Hematopoietic multipotent progenitor cell treated with erythropoietin and hydrocortisone succinate and interleukin-3 and kit ligand, for 15 days (in vitro differentiated cells): ENCODE data around the gene ARMH1.
A peak's percentile ranks its signal among the peaks of the same experiment; 100 is the strongest.

Source experiments
- DNase-seq: peaks from one replicate; pipeline ENCODE4 v3.0.0-alpha.2; 2015; ENCODE audit warnings: low spot score

Gene ARMH1

DNA sequence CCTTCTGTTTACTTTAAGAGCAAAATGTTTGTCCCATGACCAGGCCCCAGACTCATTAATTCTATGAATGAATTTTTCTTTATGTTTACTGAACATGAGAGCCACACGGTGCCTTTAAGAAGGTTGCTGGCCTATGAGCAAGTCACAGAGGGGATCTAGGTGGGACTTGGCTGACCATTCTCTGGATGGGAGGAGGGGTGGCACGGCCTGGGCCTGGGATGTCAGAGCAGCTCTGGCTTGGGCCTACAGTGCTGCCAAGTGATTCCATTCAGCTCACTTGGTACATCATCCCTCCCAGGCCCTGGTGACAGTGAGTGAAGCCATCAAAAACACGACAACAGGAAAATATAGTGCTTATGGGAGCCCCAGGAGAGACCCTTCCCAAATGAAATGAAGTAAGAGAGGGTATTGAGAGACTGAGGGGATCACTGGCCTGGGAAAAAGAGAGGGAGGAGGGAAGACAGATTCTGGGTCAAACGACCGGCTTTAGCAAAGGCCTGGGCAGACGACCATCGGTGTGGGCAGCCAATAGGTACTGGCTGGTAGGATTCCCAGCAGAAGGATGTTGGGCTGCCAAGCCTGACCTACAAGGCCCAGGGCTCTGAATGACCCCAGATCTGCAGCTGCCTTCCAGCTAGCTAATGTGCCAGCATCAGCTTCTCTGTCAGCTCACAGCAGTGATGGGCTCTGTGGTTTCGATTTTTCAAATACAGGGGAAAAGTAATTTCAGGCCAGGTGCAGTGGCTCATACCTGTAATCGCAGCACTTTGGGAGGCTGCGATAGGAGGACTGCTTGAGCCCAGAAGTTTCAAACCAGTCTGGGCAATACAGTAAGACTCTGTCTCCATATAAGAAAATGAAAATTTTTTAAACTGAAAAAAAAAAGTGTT, 3.5 kb upstream of the ARMH1 start:
- DNase-seq, result no peak

DNA sequence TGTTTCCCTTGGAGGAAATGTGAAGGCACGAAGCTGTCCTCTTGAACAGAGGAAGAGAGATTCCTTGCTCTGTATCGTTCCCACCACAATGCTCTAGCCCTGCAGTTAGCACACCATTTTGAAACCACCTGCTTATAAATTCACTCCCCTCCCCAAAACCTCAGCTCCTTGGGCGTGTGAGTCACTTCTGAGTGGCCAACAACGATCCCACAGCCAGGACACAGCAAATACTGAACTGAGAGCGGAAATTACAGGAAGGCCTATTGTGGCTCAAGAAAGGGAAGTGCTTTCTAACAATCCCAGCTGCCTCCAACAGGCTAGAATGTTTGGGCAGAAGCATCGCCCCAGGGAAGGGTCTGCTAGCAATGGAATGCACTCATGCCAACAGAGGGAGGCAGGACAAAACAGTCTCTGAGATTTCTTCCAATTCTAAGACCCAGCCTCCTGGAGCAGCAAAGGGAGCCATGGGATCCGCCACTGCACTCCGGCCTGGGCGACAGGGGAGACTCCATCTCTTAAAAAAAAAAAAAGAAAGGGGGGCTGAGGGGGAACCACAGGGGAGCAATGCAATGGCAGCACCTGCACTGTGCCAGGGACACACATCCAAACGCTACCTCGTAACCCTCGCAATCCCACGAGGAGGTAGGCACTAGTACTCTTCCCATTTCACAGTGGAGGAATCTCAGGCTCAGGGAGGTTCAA, 2.1 kb upstream of the ARMH1 start:
- DNase-seq, result no peak

DNA sequence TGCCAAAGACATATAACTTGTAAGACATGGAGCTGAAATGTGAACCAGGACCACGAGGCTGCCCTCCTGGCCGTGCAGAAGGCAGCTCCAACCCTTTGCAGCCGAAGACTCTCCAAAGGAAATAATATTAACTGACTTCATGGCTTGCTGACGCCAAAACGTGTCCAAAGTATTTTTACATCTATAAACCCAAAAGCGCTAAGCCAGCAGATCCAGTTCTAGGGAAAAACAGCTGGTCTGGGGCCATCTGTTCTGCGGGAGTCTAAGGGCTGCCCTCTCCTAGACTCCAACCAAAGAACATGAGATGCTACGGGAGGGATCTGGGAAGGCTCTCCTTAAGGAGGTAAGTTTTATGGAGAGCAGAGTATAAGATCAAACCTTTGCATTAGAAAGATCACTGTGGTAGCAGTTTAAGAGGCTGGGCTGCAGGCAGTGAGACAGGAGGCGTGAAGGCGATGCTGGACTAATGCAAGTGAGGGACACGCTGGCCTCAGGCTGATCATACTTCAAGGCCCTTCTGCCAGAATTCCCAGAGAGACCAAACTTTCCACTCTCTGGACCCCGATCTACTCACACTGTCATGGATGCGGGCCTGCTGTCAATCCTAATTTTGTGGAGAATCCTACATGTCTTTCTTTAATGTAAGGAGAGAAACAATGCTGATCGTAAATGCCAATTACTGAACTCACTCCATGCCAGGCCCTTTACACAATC, 1.4 kb upstream of the ARMH1 start:
- no peak for DNase-seq

DNA sequence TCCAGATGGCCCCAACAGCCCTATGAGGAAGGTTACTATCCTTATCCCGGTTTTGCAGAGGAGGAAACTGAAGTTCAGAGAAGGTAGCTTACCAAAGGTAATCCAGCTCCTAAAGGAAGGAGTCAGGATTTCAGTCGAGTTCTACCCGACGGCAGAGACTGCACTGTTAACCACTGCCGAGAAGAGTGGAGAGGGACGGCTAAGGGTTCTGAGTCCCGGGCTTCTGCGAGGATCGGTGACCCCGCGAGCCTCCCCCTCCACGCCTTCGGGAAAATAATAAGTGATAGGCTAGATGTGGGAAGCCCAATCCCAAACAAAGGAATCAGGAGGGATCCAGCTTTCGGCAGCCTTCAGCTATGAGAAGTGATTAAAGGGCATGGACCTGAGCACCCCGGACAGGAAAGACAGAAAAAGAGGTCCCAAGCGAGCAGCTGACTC, 820 bp upstream of the ARMH1 start:
- DNase-seq, result no peak

DNA sequence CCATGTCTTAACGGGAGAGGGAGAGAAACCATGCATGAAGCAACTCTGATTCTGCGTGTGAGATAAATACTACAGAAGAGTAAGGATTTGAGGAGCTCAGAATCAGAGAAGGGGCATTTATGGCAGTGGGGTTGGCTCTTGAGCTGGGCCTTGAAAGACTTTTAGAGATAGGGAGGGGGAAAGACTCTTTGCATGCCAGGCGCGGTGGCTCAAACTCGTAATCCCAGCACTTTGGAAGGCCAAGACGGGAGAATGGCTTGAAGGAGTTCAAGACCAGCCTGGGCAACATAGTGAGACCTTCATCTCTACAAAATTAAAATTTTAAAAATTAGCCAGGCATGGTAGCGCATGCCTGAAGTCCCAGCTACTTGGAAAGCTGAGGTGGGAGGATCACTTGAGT, 672 bp downstream of the ARMH1 start:
- DNase-seq, result no peak

DNA sequence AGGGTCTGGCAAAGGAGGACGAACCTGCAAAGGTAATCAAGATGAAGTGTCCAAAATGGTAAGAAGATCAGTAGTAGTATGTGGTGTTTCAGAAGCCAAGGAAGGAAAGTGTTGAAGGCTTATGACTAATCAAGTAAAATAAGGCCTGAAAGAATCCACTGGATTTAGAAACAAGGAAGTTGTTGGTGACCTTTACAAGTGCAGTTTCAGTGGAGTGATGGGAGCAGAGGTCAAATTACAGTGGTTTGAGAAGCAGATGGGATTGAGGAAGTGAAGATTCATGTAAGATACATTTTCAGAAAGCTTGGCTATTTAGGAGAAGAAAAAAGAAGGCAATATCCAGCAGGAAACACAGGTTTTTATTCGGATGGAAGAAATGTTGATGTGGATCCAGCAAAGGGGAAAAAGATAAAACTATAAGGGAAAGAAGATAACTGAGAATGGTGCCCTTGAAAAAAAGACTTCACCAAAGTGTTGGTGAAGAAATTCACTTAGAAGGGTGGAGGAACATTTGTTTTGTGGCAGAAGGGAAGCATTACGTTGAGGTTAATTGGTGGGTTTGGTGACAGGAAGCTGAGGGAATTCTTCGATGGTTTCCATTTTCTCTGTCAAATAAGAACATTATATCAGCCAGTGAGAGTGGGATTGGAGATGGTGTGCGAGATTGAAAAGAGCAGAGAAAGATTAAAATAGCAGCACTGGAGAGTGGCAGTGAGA, 2.1 kb downstream of the ARMH1 start:
- DNase-seq, result no peak

DNA sequence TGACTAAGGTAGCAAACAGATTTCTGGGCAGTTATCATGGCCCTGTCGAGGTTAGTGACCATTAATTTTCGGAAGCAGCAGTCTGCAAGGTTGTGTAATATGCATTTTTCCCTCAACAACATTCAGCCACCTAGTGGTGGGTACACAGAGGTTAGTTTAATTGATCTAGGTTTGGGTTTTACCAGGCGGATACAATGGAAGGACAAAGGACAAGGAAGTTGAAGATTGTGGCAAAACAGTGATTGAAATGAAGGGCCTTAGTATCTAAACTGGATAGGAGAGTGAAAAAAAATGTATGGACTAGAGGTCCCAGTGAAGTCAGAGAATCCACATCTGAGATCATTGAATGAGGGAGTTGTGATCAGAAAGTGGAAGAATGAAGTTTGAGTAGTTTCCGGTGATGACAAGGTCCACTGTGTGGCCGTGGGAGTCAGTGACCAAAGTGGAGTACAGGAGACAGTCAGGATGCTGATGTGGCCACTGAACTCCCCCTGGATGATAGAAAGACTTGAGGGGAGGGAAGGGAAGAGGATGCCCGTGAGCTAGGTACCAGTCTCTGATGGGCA, 2.8 kb downstream of the ARMH1 start:
- DNase-seq, result peak; percentile 21

DNA sequence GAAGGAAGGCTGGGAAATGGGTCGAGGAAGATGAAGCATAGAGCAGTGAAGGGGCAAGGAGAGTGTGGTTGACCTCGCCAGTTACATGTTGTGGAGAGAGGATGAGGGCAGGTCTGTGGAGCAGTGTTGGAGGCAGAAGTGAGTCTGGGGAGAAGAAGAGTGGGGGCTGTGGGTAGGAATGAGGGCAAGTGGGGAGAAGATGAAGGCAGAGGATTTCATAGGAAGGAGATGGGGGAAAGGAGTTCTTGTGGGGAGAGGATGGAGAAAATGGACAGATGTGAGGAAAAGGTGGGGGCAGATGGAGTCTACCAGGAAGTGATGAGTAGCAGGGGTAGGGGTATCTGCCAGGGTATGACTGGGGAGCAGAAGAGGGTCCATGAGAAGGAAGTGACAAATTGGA, 3.6 kb downstream of the ARMH1 start:
- no peak for DNase-seq

DNA sequence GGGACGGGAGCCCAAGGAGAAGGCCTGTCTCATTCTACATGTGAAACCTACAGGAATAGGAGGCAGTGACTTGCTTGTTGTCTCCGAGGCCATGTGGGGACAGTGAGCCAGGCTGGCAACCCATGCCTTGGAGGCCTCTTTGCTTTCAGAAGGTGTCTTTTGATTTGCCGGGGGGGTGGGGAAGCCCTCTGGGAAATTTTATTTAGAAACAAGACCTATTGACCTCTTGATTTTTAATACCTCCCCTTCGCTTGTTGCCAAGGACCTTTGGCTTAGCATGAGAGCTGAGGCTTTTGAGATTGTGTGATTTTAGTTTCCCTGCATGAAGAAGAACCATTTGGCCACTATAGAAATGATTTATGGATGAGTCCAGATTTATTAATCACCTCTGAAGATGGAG, 4.1 kb downstream of the ARMH1 start:
- DNase-seq, result no peak

DNA sequence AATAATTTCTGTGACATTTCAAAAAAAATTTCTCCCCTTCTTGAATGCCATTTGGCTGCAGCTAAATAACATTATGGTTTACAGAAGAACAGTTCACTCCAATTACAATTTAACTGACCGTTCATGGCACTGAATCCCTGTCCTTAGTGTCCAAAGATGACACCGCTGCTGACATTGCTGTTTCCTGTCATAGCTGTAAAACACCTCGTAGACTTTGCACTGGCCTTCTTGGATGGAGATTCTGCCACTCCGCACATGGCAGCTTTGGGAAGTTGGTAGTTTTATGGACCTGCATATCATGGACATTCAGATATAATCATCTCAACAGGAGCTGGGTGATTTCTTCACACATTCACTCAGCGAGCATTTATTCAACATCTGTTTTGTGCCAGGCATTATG, 5.0 kb downstream of the ARMH1 start:
- no peak for DNase-seq

DNA sequence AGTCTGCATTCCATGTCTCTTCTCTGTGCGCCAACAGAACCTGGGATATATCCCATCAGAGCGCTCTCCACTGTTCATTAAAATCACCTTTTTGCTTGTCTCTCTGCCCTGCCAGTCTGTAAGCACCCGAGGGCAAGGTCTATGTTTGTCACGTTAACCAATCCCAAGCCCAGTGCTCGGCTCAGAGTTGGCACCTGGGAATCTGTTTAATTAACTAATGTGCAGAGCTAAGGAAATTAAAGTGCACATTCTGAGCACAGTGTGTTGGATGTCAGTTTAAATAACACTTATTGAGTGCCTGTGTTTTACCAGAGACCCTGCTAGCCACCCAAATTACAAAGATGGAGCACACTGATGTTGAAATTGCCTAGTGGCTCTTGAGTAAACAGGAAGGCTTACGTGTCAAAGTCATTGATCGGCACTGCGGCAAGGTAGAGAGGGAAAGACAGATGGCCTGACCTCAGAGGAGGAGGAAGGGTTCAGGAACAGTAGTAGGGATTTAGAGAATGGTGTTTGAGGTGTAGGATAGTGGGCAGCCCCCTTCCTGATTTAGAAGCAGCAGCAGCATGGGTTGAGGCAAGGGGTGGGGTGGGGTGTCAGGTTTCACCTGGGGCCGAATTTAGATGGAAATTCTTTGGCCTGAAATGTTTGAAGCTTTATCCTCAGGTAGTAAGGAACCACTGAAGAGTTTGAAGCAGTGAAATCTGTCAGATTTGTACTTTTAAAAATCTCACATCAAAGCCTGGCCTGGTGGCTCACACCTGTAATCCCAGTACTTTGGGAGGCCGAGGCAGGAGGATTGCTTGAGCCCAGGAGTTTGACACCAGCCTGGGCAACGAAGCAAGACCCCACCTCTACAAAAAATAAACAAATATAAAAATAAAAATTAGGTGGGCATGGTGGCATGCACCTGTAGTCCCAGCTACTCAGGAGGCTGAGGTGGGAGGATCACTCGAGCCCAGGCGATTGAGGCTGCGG, 7.7 kb downstream of the ARMH1 start:
- no peak for DNase-seq

DNA sequence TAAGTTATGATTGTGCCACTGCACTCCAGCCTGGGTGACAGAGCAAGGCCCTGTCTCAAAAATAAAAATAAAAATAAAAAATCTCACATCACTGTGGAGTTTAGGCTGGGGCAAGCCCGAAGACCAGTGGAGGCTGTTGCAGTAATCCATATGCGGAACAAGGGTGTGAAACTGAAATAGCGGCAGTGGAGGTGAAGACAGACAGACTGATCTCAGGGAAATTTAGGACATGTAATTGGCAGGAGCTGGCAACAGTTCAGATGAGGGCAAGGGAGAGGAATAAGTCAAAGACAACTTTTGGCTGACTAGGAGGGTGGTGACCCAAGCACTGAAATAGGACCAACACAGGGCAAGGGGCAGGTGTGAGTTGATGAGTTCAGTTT, 8.4 kb downstream of the ARMH1 start:
- DNase-seq, result no peak

DNA sequence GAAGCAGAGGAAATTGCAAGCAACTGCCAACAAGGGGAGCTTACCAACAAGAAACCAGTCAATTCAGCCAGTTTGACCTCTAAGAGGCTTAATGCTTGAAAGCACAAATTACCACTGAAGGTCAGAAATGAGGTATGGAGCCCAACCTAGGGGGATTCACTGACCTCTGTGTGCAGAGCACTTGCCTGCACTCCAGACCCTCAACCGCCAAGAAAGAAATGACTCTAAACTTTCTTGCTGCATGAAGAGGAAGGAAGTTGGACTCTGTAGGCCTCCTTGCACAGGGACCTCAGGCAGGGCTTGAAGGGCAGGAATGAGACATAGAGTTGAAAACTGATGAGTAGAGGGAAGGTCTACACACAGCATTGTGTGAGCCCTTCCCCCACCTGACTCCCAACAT, 10.0 kb downstream of the ARMH1 start:
- no peak for DNase-seq

DNA sequence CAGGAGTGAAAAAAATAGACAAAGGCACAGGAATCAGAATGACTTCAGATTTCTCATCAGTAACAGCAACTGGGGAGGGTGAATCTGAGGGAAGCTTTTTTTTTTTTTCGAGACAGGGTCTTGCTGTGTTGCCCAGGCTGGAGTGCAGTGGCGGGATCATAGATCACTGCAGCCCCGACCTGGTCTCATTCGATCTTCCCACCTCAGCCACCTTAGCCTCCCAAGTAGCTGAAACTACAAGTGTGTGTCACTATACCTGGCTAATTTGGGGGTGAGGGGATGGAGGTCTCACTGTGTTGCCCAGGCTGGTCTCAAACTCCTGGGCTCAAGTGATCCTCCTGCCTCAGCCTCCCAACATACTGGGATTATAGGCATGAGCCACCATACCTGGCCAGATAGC, 10.7 kb downstream of the ARMH1 start:
- no peak for DNase-seq

DNA sequence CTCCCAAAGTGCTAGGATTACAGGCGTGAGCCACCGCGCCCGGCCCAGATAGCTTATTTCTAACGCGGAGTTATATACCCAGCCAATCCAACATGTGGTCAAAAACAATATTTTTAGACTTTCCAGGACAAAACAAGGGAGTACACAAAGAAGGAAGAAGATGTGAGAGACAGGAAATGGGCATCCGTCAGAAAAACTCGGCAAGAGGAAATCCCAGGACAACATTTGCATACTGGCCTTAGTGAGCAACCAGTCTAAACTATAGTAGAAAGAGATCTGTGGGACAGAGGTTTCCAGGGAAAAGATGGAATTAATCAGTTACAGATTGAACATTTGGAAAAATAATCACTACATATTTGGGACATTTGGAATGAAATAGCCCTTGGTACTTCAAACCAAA, 11.4 kb downstream of the ARMH1 start:
- DNase-seq, result no peak

DNA sequence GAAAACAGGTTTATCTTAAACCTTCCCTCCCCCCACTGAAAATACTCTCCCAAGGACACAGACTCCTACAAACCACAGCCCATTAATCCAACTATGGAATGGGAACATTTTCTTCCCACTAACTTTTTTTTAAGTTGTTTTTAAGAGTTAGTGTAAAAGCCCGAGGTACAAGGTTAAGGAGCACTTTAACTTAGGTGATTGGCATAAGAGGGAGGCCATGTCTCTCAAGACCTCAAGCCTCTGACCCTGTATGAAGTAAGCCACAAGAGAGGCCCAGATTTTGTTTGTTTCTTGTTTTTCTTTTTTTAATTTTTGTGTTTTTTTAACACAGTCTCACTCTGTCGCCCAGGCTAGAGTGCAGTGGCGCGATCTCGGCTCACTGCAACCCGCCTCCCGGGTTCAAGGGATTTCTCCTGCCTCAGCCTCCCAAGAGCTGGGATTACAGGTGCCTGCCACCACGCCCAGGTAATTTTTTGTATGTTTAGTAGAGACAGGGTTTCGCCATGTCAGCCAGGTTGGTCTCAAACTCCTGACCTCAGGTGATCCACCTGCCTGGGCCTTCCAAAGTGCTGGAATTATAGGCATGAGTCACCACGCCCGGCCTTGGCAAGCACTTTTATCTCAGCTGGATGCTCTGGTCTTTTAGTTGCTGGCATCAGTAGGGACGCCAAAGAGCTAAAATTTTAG, 14.4 kb downstream of the ARMH1 start:
- DNase-seq, result no peak

DNA sequence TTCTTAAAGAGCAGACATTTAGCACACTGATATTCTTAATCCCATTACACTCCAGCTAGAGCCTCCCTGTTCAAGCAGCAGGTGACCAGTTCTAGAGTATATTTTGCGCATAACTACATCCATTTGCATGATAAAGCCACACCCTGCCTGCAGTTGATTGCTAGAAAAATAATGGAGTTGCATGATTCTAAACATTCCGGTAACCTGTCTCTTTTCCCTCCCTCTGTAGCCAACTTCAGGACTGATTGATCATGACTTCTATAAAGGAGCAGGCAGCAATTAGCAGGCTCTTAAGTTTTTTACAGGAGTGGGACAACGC, 14.9 kb downstream of the ARMH1 start:
- DNase-seq, result no peak

DNA sequence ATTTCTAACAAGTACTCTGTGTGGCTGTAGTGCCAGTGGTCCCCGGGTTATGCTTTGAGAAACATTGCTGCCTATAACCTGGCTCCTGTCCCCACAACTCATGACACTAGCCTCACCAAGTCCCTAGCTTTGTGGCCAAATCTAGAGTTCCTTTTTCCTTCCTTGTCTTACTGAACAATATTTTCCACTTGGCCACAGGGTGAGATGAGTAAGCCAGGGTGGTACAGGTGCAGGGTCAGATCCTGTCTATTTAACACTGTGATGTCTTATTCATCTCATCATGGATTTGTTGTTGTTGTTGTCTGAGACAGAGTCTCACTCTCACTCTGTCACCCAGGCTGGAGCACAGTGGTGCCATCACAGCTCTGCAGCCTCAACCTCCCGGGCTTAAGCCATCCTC, 18.6 kb downstream of the ARMH1 start:
- DNase-seq, result no peak

DNA sequence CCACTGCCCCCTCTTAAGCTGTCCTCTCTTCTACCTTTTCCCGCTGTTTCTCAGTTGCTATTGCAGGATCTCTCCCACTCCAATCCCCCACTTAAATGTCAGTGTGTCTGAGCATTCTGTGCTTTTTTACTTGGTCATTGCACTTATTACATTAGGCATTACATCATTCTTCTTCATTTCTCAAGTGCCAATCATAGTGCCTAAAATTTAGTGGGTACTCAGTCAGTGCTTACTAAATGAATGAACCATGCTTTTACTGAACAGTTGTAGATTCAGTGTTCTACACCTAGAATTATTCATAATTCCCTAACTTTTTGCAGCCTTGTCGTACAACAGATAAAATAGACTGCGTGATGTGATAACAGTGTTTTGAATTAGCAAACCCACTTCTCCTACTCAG, 19.4 kb downstream of the ARMH1 start:
- DNase-seq, result no peak

DNA sequence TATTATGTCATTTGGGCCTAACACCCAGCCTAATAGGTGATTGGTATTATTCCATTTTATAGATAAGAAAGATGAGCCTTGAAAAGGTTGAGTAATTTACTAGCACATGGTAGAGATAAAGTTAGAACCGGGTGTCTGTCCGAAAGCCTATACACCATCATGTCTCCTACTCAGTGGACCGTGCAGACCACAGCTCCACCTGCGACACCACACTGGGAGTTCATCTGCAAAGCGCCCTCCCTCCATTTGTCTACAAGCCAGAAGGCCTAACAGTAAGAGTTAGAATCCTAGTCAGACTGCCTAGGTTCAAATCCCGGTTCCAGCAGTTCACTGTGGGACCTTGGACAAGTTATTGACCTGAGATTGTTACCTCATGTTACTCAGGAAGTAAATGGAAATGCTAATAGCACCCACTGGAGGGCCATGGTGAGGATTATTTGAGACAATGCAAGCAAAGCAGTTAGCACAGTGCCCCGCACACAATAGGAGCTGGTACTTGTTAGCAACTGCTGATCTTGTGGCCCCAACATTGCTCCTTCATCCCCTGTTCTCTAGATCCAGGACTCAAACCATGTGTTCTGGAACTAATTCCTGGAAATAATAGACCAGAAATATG, 20.5 kb downstream of the ARMH1 start:
- DNase-seq, result no peak
